ENCODE data around the gene LTBP1. TPM values are rescaled to one million over a fixed set of nuclear protein-coding genes. Genes with fewer than 3 reads are reported as not detected.

The LTBP1 gene
- total and polyA plus RNA-seq, 2 donors (not counting 1 experiment from before 2014, with no cell fraction given) = 0.69 TPM; not detected in 1

DNA sequence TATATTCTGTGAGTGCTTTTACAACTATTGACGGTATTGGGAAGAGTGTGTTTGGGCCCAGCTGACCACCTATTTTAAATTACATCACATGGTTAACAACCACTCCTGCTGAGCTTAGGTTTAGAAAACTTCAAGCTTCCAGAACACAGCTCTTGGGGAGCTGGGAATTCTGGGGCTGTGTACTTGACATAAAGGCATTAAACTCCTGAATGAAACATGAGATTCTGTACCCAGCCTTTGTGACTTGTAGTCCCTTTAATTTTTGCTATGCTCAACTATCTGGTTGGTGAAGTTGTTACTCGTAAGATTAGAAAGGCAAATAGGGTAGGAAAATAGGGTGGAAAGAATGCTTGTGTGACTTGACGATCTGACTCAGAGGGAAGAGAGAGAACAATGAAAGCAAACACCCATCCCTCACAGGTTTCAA is 66.9 kb downstream of the LTBP1 start:
- TF ChIP-seq, protein P1, sequence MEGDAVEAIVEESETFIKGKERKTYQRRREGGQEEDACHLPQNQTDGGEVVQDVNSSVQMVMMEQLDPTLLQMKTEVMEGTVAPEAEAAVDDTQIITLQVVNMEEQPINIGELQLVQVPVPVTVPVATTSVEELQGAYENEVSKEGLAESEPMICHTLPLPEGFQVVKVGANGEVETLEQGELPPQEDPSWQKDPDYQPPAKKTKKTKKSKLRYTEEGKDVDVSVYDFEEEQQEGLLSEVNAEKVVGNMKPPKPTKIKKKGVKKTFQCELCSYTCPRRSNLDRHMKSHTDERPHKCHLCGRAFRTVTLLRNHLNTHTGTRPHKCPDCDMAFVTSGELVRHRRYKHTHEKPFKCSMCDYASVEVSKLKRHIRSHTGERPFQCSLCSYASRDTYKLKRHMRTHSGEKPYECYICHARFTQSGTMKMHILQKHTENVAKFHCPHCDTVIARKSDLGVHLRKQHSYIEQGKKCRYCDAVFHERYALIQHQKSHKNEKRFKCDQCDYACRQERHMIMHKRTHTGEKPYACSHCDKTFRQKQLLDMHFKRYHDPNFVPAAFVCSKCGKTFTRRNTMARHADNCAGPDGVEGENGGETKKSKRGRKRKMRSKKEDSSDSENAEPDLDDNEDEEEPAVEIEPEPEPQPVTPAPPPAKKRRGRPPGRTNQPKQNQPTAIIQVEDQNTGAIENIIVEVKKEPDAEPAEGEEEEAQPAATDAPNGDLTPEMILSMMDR (IDR thresholded peaks at IDR 0.05) = no peak
- H3K4me1 ChIP-seq (ENCODE audit: control insufficient read depth in 2 of 2, insufficient read depth in 2 of 2, low read length in 2 of 2) = no peaks in the 10 kb centered on the region
- H3K4me1 Mint-ChIP-seq = no peaks in the 10 kb centered on the region
- H4K20me1 ChIP-seq (ENCODE audit: control insufficient read depth, insufficient read depth, low read length, poor library complexity, severe bottlenecking) = no peaks in the 10 kb centered on the region
- no peaks in the 10 kb centered on the region for H3K27me3 Mint-ChIP-seq
- H3K27ac Mint-ChIP-seq = no peak overlapping the region
- ATAC-seq (ENCODE audit: low read depth) (no peak), DNase-seq (no peak)
- no peaks in the 10 kb centered on the region for H3K36me3 ChIP-seq (replicated peaks in 1 of 2; ENCODE audit: control extremely low read depth in 1 of 2, control insufficient read depth in 1 of 2, extremely low read depth in 1 of 2, insufficient read depth in 2 of 2, low read length in 1 of 2)
- no peak overlapping the region for H2AFZ ChIP-seq (ENCODE audit: insufficient read depth, low read depth, low read length, poor library complexity, severe bottlenecking)
- H3K79me2 ChIP-seq (ENCODE audit: control insufficient read depth, insufficient read depth, low read length) = no peaks in the 10 kb centered on the region
- intact Hi-C loops (cut with micrococcal nuclease) = no loop called here
- H3K4me3 Mint-ChIP-seq = no peak overlapping the region
- POLR2A ChIA-PET = no interaction called here
- no peak overlapping the region for H3K4me3 ChIP-seq (ENCODE audit: control extremely low read depth in 1 of 5, extremely low read depth in 1 of 5, insufficient read depth in 1 of 5, low read depth in 2 of 5, low read length in 4 of 5)
- H3K9me3 ChIP-seq (ENCODE audit: control extremely low read depth in 1 of 3, control insufficient read depth in 2 of 3, insufficient read depth in 1 of 3, low read length in 2 of 3) = no peaks in the 10 kb centered on the region
- no peaks in the 10 kb centered on the region for H3K9me3 Mint-ChIP-seq (ENCODE audit: insufficient read depth)
- no peak overlapping the region for H3K27ac ChIP-seq (ENCODE audit: low read length in 2 of 2)
- H3K9ac ChIP-seq (ENCODE audit: low read length) = no peak overlapping the region
- no CpG with 5 or more reads among the region's 3 CpGs for WGBS (ENCODE audit: insufficient coverage)
- no peak overlapping the region for H3K4me2 ChIP-seq (replicated peaks; ENCODE audit: low read depth, low read length, poor library complexity, severe bottlenecking)
- no peaks in the 10 kb centered on the region for H3K27me3 ChIP-seq (replicated peaks in 1 of 4; ENCODE audit: control extremely low read depth in 1 of 4, control insufficient read depth in 3 of 4, insufficient read depth in 4 of 4, low read length in 3 of 4)
- CTCF ChIA-PET = no interaction called here

DNA sequence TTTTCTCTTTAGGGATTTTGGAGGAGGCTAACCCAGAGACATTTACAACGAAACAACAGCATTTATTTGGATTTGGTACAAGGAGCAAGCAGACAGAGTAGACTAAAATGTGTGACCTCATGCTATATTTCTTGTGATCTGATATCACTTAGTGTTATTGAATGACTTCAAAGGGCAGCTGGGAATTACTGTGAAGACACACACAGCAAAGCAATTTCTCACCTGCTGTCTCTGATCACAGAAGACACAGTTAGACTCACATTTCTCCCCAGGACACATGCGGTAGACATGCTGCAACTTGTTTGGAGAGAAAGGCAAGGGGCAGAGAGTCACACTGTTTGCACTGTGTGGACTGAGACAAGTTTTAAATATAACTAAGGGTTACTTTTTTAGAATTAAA is 67.5 kb downstream of the LTBP1 start:
- intact Hi-C loops (cut with micrococcal nuclease) = no loop called here
- no peak overlapping the region for H3K4me3 ChIP-seq (ENCODE audit: control extremely low read depth in 1 of 5, extremely low read depth in 1 of 5, insufficient read depth in 1 of 5, low read depth in 2 of 5, low read length in 4 of 5)
- no peak overlapping the region for H3K4me2 ChIP-seq (replicated peaks; ENCODE audit: low read depth, low read length, poor library complexity, severe bottlenecking)
- no CpG with 5 or more reads among the region's 2 CpGs for WGBS (ENCODE audit: insufficient coverage)
- no peaks in the 10 kb centered on the region for H3K79me2 ChIP-seq (ENCODE audit: control insufficient read depth, insufficient read depth, low read length)
- POLR2A ChIA-PET = no interaction called here
- CTCF ChIA-PET = no interaction called here
- Mint-ChIP-seq H3K9me3 (ENCODE audit: insufficient read depth) (no peaks in the 10 kb centered on the region), H3K27ac (no peak overlapping the region), H3K4me1 (no peaks in the 10 kb centered on the region), H3K27me3 (no peaks in the 10 kb centered on the region), H3K4me3 (no peak overlapping the region)
- TF ChIP-seq EZH2 (IDR thresholded peaks at IDR 0.05; ENCODE audit: borderline replicate concordance, insufficient read depth, low read depth, low read length, poor library complexity, severe bottlenecking) = no peak
- TF ChIP-seq, protein P1 (IDR thresholded peaks at IDR 0.05) = no peak
- ATAC-seq (ENCODE audit: low read depth) (no peak), DNase-seq (no peak)
- no peaks in the 10 kb centered on the region for H3K36me3 ChIP-seq (replicated peaks in 1 of 2; ENCODE audit: control extremely low read depth in 1 of 2, control insufficient read depth in 1 of 2, extremely low read depth in 1 of 2, insufficient read depth in 2 of 2, low read length in 1 of 2)
- H3K9me3 ChIP-seq (ENCODE audit: control extremely low read depth in 1 of 3, control insufficient read depth in 2 of 3, insufficient read depth in 1 of 3, low read length in 2 of 3) = no peaks in the 10 kb centered on the region
- no peaks in the 10 kb centered on the region for H3K4me1 ChIP-seq (ENCODE audit: control insufficient read depth in 2 of 2, insufficient read depth in 2 of 2, low read length in 2 of 2)
- H2AFZ ChIP-seq (ENCODE audit: insufficient read depth, low read depth, low read length, poor library complexity, severe bottlenecking) = no peak overlapping the region
- H3K27ac ChIP-seq (ENCODE audit: low read length in 2 of 2) = no peak overlapping the region
- no peak overlapping the region for H3K9ac ChIP-seq (ENCODE audit: low read length)
- H3K27me3 ChIP-seq (replicated peaks in 1 of 4; ENCODE audit: control extremely low read depth in 1 of 4, control insufficient read depth in 3 of 4, insufficient read depth in 4 of 4, low read length in 3 of 4) = no peaks in the 10 kb centered on the region
- no peaks in the 10 kb centered on the region for H4K20me1 ChIP-seq (ENCODE audit: control insufficient read depth, insufficient read depth, low read length, poor library complexity, severe bottlenecking)
